SK-N-SH treated with all-trans-retinoic acid at 6 μM for 48 hours (cell line): ENCODE measurements around the gene PRRC2B.

Source experiments
- ATAC-seq: fragments of 200-7000 bp; cut with Tn5 transposase; 3 replicates; pipeline ENCODE4 v1.9.1; 2020; ENCODE audit warnings: mild to moderate bottlenecking, moderate library complexity
- ARNTL ChIP-seq: fragments of 450-650 bp; formaldehyde crosslinking; IDR thresholded peaks from 2 replicates; pipeline ENCODE4 v1.5.0; 2020; ENCODE audit warnings: low read depth, mild to moderate bottlenecking, moderate library complexity, borderline replicate concordance
- BACH2 ChIP-seq: fragments of 250-450 bp; sonication (Bioruptor Pico); IDR thresholded peaks from 2 replicates; pipeline ENCODE4 v1.9.0; 2021; ENCODE audit warnings: mild to moderate bottlenecking, borderline replicate concordance
- CSRNP3 ChIP-seq: fragments of 250-450 bp; sonication (Bioruptor Pico); IDR thresholded peaks from 2 replicates; pipeline ENCODE4 v1.5.1; 2021; ENCODE audit warnings: mild to moderate bottlenecking, moderate library complexity
- ESRRG ChIP-seq: fragments of 250-450 bp; sonication (Bioruptor Pico); IDR thresholded peaks from 2 replicates; pipeline ENCODE4 v1.6.1; 2021; ENCODE audit warnings: mild to moderate bottlenecking
- GLIS3 ChIP-seq: fragments of 250-450 bp; sonication (Bioruptor Pico); IDR thresholded peaks from 2 replicates; pipeline ENCODE4 v1.5.0; 2020; ENCODE audit warnings: mild to moderate bottlenecking, moderate library complexity
- ISL1 ChIP-seq: fragments of 250-450 bp; sonication (Bioruptor Pico); IDR thresholded peaks from 2 replicates; pipeline ENCODE4 v2.1.2; 2022; ENCODE audit warnings: mild to moderate bottlenecking, moderate library complexity
- OSR1 ChIP-seq: fragments of 250-450 bp; sonication (Bioruptor Pico); IDR thresholded peaks from 2 replicates; pipeline ENCODE4 v1.8.0; 2022; ENCODE audit warnings: moderate library complexity, mild to moderate bottlenecking, inconsistent platforms
- POU6F1 ChIP-seq: fragments of 250-450 bp; sonication (Bioruptor Pico); IDR thresholded peaks from 2 replicates; pipeline ENCODE4 v1.8.0; 2021; ENCODE audit warnings: low read depth, mild to moderate bottlenecking, moderate library complexity, borderline replicate concordance
- PPARA ChIP-seq: fragments of 250-450 bp; sonication (Bioruptor Pico); IDR thresholded peaks from 2 replicates; pipeline ENCODE4 v1.5.0; 2020; ENCODE audit warnings: mild to moderate bottlenecking, borderline replicate concordance
- RARB ChIP-seq: fragments of 250-450 bp; sonication (Bioruptor Pico); IDR thresholded peaks from 2 replicates; pipeline ENCODE4 v1.8.0; 2021; ENCODE audit warnings: mild to moderate bottlenecking, moderate library complexity
- SNAI2 ChIP-seq: fragments of 250-450 bp; sonication (Bioruptor Pico); IDR thresholded peaks from 2 replicates; pipeline ENCODE4 v1.5.0; 2020; ENCODE audit warnings: mild to moderate bottlenecking, moderate library complexity
- TCF4 ChIP-seq: fragments of 250-450 bp; sonication (Bioruptor Pico); IDR thresholded peaks from 2 replicates; pipeline ENCODE4 v1.8.0; 2021; ENCODE audit warnings: mild to moderate bottlenecking, moderate library complexity, borderline replicate concordance
- TSHZ2 ChIP-seq: fragments of 250-450 bp; sonication (Bioruptor Pico); IDR thresholded peaks from 2 replicates; pipeline ENCODE4 v1.5.0; 2020; ENCODE audit warnings: mild to moderate bottlenecking, moderate library complexity
- ZFP3 ChIP-seq: fragments of 250-450 bp; sonication (Bioruptor Pico); IDR thresholded peaks from 2 replicates; pipeline ENCODE4 v1.5.0; 2020; ENCODE audit warnings: mild to moderate bottlenecking, moderate library complexity
- ZFP30 ChIP-seq: fragments of 450-650 bp; formaldehyde crosslinking; IDR thresholded peaks from 2 replicates; pipeline ENCODE4 v1.5.0; 2022; ENCODE audit warnings: mild to moderate bottlenecking, moderate library complexity
- ZNF565 ChIP-seq: fragments of 450-650 bp; formaldehyde crosslinking; conservative IDR thresholded peaks from 2 replicates; pipeline ENCODE4 v1.5.0; 2020; ENCODE audit warnings: low read depth, mild to moderate bottlenecking, moderate library complexity
- ZNF70 ChIP-seq: fragments of 450-650 bp; formaldehyde crosslinking; IDR thresholded peaks from 2 replicates; pipeline ENCODE4 v1.5.0; 2020; ENCODE audit warnings: mild to moderate bottlenecking, moderate library complexity
- ZNF8 ChIP-seq: fragments of 450-650 bp; formaldehyde crosslinking; IDR thresholded peaks from 2 replicates; pipeline ENCODE4 v1.5.0; 2020; ENCODE audit warnings: mild to moderate bottlenecking, moderate library complexity
- TF ChIP-seq, protein P1 (sequence below): fragments of 250-450 bp; sonication (Bioruptor Pico); IDR thresholded peaks from 2 replicates; pipeline ENCODE4 v1.8.0; 2020; ENCODE audit warnings: mild to moderate bottlenecking, moderate library complexity, borderline replicate concordance

Gene PRRC2B

GRCh38 chr9:131457746-131458145 is 63.9 kb downstream of the PRRC2B start (continued):
- no peak for TF ChIP-seq TSHZ2 (CRISPR knock-in tag)

DNA sequence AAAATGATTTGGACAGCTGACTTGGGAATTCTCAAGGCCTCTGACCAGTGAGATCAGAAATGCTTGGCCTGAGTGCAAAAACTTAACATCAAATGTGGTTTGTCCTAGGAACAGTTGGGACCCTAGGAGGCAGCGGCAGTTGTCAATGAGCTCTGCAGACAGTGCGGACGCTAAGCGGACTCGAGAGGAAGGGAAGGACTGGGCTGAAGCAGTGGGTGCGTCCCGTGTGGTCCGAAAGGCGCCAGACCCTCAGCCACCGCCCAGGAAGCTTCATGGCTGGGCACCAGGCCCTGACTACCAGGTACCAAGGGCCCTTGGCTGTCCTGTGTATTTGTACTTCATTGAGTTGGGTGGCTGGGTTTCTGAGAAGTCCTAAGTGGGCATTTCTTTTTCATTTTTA is 65.2 kb downstream of the PRRC2B start:
- no peak for ATAC-seq
- TF ChIP-seq TCF4 (CRISPR knock-in tag) = no peak
- no peak for TF ChIP-seq PPARA
- TF ChIP-seq BACH2 (CRISPR knock-in tag) = no peak
- TF ChIP-seq ZNF70 (CRISPR knock-in tag) = no peak
- TF ChIP-seq OSR1 (CRISPR knock-in tag) = no peak
- no peak for TF ChIP-seq RARB (CRISPR knock-in tag)
- no peak for TF ChIP-seq POU6F1 (CRISPR knock-in tag)
- TF ChIP-seq ZFP3 (CRISPR knock-in tag) = no peak
- no peak for TF ChIP-seq CSRNP3 (CRISPR knock-in tag)
- no peak for TF ChIP-seq ESRRG (CRISPR knock-in tag)
- TF ChIP-seq, protein P1, sequence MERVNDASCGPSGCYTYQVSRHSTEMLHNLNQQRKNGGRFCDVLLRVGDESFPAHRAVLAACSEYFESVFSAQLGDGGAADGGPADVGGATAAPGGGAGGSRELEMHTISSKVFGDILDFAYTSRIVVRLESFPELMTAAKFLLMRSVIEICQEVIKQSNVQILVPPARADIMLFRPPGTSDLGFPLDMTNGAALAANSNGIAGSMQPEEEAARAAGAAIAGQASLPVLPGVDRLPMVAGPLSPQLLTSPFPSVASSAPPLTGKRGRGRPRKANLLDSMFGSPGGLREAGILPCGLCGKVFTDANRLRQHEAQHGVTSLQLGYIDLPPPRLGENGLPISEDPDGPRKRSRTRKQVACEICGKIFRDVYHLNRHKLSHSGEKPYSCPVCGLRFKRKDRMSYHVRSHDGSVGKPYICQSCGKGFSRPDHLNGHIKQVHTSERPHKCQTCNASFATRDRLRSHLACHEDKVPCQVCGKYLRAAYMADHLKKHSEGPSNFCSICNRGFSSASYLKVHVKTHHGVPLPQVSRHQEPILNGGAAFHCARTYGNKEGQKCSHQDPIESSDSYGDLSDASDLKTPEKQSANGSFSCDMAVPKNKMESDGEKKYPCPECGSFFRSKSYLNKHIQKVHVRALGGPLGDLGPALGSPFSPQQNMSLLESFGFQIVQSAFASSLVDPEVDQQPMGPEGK (CRISPR knock-in tag) = no peak
- TF ChIP-seq TSHZ2 (CRISPR knock-in tag) = no peak
- TF ChIP-seq SNAI2 = no peak
- TF ChIP-seq ZNF8 (CRISPR knock-in tag) = no peak
- no peak for TF ChIP-seq ZNF565

- ATAC-seq = no peak
- no peak for TF ChIP-seq ZFP3 (CRISPR knock-in tag)
- no peak for TF ChIP-seq BACH2 (CRISPR knock-in tag)
- no peak for TF ChIP-seq ZFP30 (CRISPR knock-in tag)
- TF ChIP-seq ISL1 (CRISPR knock-in tag) = no peak
- TF ChIP-seq OSR1 (CRISPR knock-in tag) = no peak
- no peak for TF ChIP-seq ZNF8 (CRISPR knock-in tag)
These were observed 67.3 kb downstream of the PRRC2B start for GRCh38 chr9:131461166-131461565.

GRCh38 chr9:131464354-131465000 is 70.6 kb downstream of the PRRC2B start:
- ATAC-seq = no peak
- TF ChIP-seq ARNTL (CRISPR knock-in tag) (no peak), TSHZ2 (CRISPR knock-in tag) (no peak), ZNF70 (CRISPR knock-in tag) (no peak), ZFP30 (CRISPR knock-in tag) (no peak), ZFP3 (CRISPR knock-in tag) (no peak), GLIS3 (CRISPR knock-in tag) (no peak), SNAI2 (no peak)
- TF ChIP-seq, protein P1 (CRISPR knock-in tag) = no peak
